CD14-positive monocyte (primary cell): ENCODE results near the gene POLE. TPM values are rescaled to one million over a fixed set of nuclear protein-coding genes. Genes with fewer than 3 reads are reported as not detected.

Experiments
- DNase-seq, 3 donors: peaks; one replicate each; pipeline ENCODE4 v3.0.0-alpha.2; 2011 to 2022
- H2AFZ ChIP-seq: 2 replicates; pipeline ENCODE4 v1.6.0; 2012; ENCODE audit warnings: mild to moderate bottlenecking, low read depth, low read length, inconsistent platforms; ENCODE audit not compliant: insufficient read depth, poor library complexity, severe bottlenecking
- H3K27ac ChIP-seq, 2 donors: 1 replicate in 1 of 2; 2 replicates in 1 of 2; pipeline ENCODE4 v1.5.1; 2012 to 2013; ENCODE audit warnings: low read length in 2 of 2, control low read depth in 1 of 2, inconsistent platforms in 1 of 2, low read depth in 1 of 2, mild to moderate bottlenecking in 1 of 2
- H3K27me3 ChIP-seq, 2 donors: one replicate each; pipeline versions ENCODE4 v1.6.0 to v1.6.1; 2011 to 2013; ENCODE audit warnings: low read length in 2 of 2; ENCODE audit not compliant: control insufficient read depth in 2 of 2, insufficient read depth in 2 of 2
- H3K36me3 ChIP-seq, 2 donors: replicated peaks in 1 of 2; 1 replicate in 1 of 2; 2 replicates in 1 of 2; pipeline versions ENCODE4 v1.5.1 to v1.6.1; 2012 to 2013; ENCODE audit warnings: low read length in 2 of 2, control low read depth in 1 of 2, inconsistent platforms in 1 of 2, mild to moderate bottlenecking in 1 of 2; ENCODE audit not compliant: insufficient read depth in 2 of 2, control insufficient read depth in 1 of 2
- H3K4me1 ChIP-seq, 2 donors: 1 replicate in 1 of 2; 2 replicates in 1 of 2; pipeline versions ENCODE4 v1.5.1 to v1.6.1; 2012 to 2013; ENCODE audit warnings: low read length in 2 of 2, control low read depth in 1 of 2, inconsistent platforms in 1 of 2, mild to moderate bottlenecking in 1 of 2, moderate library complexity in 1 of 2; ENCODE audit not compliant: insufficient read depth in 2 of 2, control insufficient read depth in 1 of 2
- H3K4me2 ChIP-seq: replicated peaks from 2 replicates; pipeline ENCODE3; 2012; ENCODE audit warnings: low read length, moderate library complexity, mild to moderate bottlenecking; ENCODE audit not compliant: poor library complexity, severe bottlenecking; ENCODE audit errors: extremely low read depth
- H3K4me3 ChIP-seq, 3 experiments: fragments of 200-600 bp in 1 of 3; sonication (generic) in 1 of 3; replicated peaks in 1 of 3; 1 replicate in 2 of 3; 2 replicates in 1 of 3; pipeline ENCODE4 v1.5.1; 2011 to 2013; ENCODE audit warnings: low read length in 3 of 3, mild to moderate bottlenecking in 3 of 3, control low read depth in 2 of 3, low read depth in 2 of 3, inconsistent platforms in 1 of 3, moderate library complexity in 1 of 3
- H3K79me2 ChIP-seq: 2 replicates; pipeline ENCODE4 v1.6.0; 2012; ENCODE audit warnings: mild to moderate bottlenecking, control low read depth, inconsistent platforms, low read length, moderate library complexity; ENCODE audit not compliant: insufficient read depth
- H3K9ac ChIP-seq: 2 replicates; pipeline ENCODE4 v1.6.0; 2017; ENCODE audit warnings: low read length, mild to moderate bottlenecking; ENCODE audit not compliant: insufficient read depth, poor library complexity, severe bottlenecking
- H3K9me3 ChIP-seq, 2 donors: replicated peaks in 1 of 2; 1 replicate in 1 of 2; 2 replicates in 1 of 2; pipeline versions ENCODE4 v1.5.1 to v1.6.1; 2012 to 2013; ENCODE audit warnings: low read length in 2 of 2, control low read depth in 1 of 2; ENCODE audit not compliant: control insufficient read depth in 1 of 2, insufficient read depth in 1 of 2
- H4K20me1 ChIP-seq: 2 replicates; pipeline ENCODE4 v1.6.0; 2012; ENCODE audit warnings: mild to moderate bottlenecking, low read length, control low read depth, moderate library complexity; ENCODE audit not compliant: insufficient read depth
- H3K27ac Mint-ChIP-seq, 7 donors: one replicate each; pipeline ENCODE4 v1.8.0; 2020; ENCODE audit warnings: mild to moderate bottlenecking in 7 of 7, mixed read lengths in 7 of 7, moderate library complexity in 6 of 7, inconsistent platforms in 2 of 7
- H3K27me3 Mint-ChIP-seq, 3 donors: one replicate each; pipeline ENCODE4 v1.8.0; 2021 to 2022; ENCODE audit warnings: low read depth in 3 of 3, mild to moderate bottlenecking in 3 of 3, mixed read lengths in 3 of 3, moderate library complexity in 3 of 3, inconsistent platforms in 1 of 3
- H3K36me3 Mint-ChIP-seq, 2 donors: one replicate each; pipeline ENCODE4 v1.8.0; 2020; ENCODE audit warnings: mixed read lengths in 2 of 2, inconsistent platforms in 1 of 2, mild to moderate bottlenecking in 1 of 2
- H3K4me1 Mint-ChIP-seq: one replicate; pipeline ENCODE4 v1.8.0; 2020; ENCODE audit warnings: mild to moderate bottlenecking, mixed read lengths
- H3K4me3 Mint-ChIP-seq, 2 donors: one replicate each; pipeline ENCODE4 v1.8.0; 2020; ENCODE audit warnings: mild to moderate bottlenecking in 2 of 2, mixed read lengths in 2 of 2, moderate library complexity in 1 of 2
- H3K9me3 Mint-ChIP-seq, 7 donors: one replicate each; pipeline ENCODE4 v1.8.0; 2020 to 2022; ENCODE audit warnings: mixed read lengths in 7 of 7, mild to moderate bottlenecking in 6 of 7, moderate library complexity in 6 of 7, inconsistent platforms in 2 of 7
- WGBS: methylation state at CpG from one replicate; pipeline ENCODE4 v1.1.5; 2013; ENCODE audit warnings: missing lambda C conversion rate; ENCODE audit not compliant: insufficient coverage; 5-methylcytosine and 5-hydroxymethylcytosine counted together
- intact Hi-C, 2 donors: fragments of 100-400 bp; cut with micrococcal nuclease; formaldehyde crosslinking; loops; one replicate each; pipeline versions ENCODE4 v1.15.0 to v1.15.1; 2023
- polyA plus RNA-seq, 3 donors: library from polyadenylated mRNA; depleted of rRNA in 1 of 3; unstranded in 2 of 3; stranded (reverse) in 1 of 3; fragments of 300-500 nt in 2 of 3; fragments of >200 nt in 1 of 3; fragmentation: Illumina TruSeq in 2 of 3; gene quantifications; 1 replicate in 2 of 3; 2 replicates in 1 of 3; pipeline ENCODE4 v1.2.3, GENCODE V29; 2012 to 2021
- small RNA-seq: library from RNA; depleted of rRNA; stranded (forward); fragments of <200 nt; gene quantifications from one replicate; pipeline ENCODE3, GENCODE V24; 2012; ENCODE audit warnings: low read depth; ENCODE audit not compliant: insufficient read length
- TF ChIP-seq, protein P1 (sequence below): fragments of 200-600 bp; IDR thresholded peaks from one replicate; pipeline ENCODE4 v1.8.0; 2022; ENCODE audit warnings: antibody characterized with exemption, mild to moderate bottlenecking

Gene POLE
- polyA plus RNA-seq, 3 donors: 1.00 to 24.2 (median 2.2) TPM

DNA sequence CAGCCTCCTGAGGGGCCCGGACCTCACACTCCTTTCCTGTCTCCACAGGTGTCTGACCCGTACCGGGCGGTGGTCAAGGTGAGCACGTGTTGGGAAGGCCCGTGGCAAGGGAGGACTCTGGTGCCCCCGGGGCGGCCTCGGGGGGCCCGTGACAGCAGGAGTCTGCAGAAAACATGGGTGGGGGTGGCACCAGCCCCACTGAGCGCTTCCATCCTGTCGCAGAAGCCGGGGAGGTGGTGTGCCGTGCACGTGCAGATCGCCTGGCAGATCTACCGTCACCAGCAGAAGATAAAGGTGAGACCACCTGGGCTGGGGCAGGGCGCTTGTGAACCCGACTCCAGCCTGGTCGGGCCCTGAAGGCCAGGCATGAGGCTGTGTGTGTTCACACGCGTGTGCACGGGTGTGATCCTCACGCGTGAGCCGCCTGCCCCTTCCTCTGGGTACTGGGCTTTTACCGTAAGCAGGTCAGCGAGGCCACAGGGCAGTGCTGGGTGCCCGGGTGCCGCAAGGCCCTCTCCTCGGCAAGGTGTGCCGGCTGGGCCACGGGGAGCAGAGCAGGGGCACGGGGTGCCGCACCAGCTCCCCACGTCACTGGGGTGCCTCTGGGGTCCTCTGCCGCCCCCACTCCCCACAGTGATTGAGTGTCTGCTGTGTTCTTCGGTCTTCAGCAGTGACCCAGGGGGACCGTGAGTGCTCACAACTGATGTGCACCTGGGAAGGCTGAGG is 112.7 kb downstream of the POLE start:
- TF ChIP-seq, protein P1, sequence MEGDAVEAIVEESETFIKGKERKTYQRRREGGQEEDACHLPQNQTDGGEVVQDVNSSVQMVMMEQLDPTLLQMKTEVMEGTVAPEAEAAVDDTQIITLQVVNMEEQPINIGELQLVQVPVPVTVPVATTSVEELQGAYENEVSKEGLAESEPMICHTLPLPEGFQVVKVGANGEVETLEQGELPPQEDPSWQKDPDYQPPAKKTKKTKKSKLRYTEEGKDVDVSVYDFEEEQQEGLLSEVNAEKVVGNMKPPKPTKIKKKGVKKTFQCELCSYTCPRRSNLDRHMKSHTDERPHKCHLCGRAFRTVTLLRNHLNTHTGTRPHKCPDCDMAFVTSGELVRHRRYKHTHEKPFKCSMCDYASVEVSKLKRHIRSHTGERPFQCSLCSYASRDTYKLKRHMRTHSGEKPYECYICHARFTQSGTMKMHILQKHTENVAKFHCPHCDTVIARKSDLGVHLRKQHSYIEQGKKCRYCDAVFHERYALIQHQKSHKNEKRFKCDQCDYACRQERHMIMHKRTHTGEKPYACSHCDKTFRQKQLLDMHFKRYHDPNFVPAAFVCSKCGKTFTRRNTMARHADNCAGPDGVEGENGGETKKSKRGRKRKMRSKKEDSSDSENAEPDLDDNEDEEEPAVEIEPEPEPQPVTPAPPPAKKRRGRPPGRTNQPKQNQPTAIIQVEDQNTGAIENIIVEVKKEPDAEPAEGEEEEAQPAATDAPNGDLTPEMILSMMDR: no peak
- Mint-ChIP-seq H3K4me1 (no peaks in the 10 kb centered on the region), H3K36me3 (peaks cover 29 to 58% of the 10 kb centered on the region in 2 donors), H3K4me3 (no peak overlapping the region), H3K27me3 (peaks cover 0 to 1% (median 0%) of the 10 kb centered on the region in 3 donors), H3K9me3 (no peaks in the 10 kb centered on the region), H3K27ac (no peak overlapping the region)
- no peak for DNase-seq
- Histone ChIP-seq H3K9ac (no peak overlapping the region), H3K36me3 (peaks cover 51 to 55% of the 10 kb centered on the region in 2 donors), H2AFZ (no peak overlapping the region), H3K9me3 (no peaks in the 10 kb centered on the region), H3K4me3 (no peak overlapping the region), H3K4me2 (no peak overlapping the region), H3K4me1 (no peaks in the 10 kb centered on the region), H4K20me1 (no peaks in the 10 kb centered on the region), H3K79me2 (no peaks in the 10 kb centered on the region), H3K27me3 (no peaks in the 10 kb centered on the region), H3K27ac (no peak overlapping the region)
- intact Hi-C loops: no loop called here
- WGBS: 97% methylated on average over 30 of the region's 39 CpGs

Small RNA genes within 50 kb of the gene (small RNA-seq; reads per million reads assigned to genes)
- gene MIR6763: not detected
- gene RNA5SP379: not detected

Other genes starting within 250 kb of the POLE start
- gene FBRSL1, start 197.2 kb downstream of the POLE start, polyA plus RNA-seq: 10 to 100 TPM in 1 of 3 donors, under 1 TPM in 2; 0.39 to 28.7 (median 0.74) TPM
- gene LRCOL1, start 76.8 kb downstream of the POLE start, polyA plus RNA-seq: not detected
- gene P2RX2, start 68.6 kb downstream of the POLE start, polyA plus RNA-seq: not detected
- 1 to 10 TPM; 2.9 to 9.2 (median 8.7) TPM for gene PXMP2, start 245 bp upstream of the POLE start, polyA plus RNA-seq
- gene PGAM5, start 23.5 kb upstream of the POLE start, polyA plus RNA-seq: 10 to 100 TPM in 1 of 3 donors, 1 to 10 TPM in 2; 7.0 to 10.3 (median 9.6) TPM
- 10 to 100 TPM; 10.1 to 88.4 (median 15.0) TPM for gene ANKLE2, start 74.5 kb upstream of the POLE start, polyA plus RNA-seq
- 10 to 100 TPM in 1 of 3 donors, 1 to 10 TPM in 2; 1.2 to 12.0 (median 2.4) TPM for gene GOLGA3, start 141.5 kb upstream of the POLE start, polyA plus RNA-seq
- gene CHFR, start 200.3 kb upstream of the POLE start, polyA plus RNA-seq: 10 to 100 TPM; 28.0 to 76.3 (median 39.3) TPM